Neural progenitor cell (in vitro differentiated cells): ENCODE measurements around the gene PRKCH.

ENCODE experiments used
- EZH2 ChIP-seq: fragments of 200-600 bp; sonication (generic); IDR thresholded peaks from 2 replicates; pipeline ENCODE4 v1.6.1; 2017; ENCODE audit warnings: antibody characterized with exemption, mild to moderate bottlenecking, moderate library complexity
- TF ChIP-seq, protein P1 (sequence below): fragments of 200-600 bp; sonication (generic); IDR thresholded peaks from 2 replicates; pipeline ENCODE4 v1.5.1; 2017; ENCODE audit warnings: antibody characterized with exemption, mild to moderate bottlenecking

DNA sequence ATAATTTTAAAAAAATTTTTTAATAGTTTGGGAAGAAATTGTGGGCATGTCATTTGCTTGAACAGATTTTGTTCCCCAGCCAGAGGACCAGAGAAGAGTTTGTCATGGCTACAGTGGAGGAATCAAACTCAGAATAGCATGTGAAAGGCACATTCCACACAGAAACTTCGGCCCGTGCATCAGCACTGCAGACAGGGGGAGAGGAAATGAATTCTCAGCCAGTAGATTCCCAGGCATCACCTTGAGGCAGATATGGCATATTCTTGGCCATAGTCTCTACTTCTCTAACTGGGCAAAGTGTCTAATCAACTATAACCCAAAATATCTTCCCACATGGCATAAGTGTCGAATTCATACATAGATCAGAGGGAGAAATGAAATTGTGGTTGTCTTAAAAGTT lies 153.3 kb downstream of the PRKCH start:
- TF ChIP-seq, protein P1, sequence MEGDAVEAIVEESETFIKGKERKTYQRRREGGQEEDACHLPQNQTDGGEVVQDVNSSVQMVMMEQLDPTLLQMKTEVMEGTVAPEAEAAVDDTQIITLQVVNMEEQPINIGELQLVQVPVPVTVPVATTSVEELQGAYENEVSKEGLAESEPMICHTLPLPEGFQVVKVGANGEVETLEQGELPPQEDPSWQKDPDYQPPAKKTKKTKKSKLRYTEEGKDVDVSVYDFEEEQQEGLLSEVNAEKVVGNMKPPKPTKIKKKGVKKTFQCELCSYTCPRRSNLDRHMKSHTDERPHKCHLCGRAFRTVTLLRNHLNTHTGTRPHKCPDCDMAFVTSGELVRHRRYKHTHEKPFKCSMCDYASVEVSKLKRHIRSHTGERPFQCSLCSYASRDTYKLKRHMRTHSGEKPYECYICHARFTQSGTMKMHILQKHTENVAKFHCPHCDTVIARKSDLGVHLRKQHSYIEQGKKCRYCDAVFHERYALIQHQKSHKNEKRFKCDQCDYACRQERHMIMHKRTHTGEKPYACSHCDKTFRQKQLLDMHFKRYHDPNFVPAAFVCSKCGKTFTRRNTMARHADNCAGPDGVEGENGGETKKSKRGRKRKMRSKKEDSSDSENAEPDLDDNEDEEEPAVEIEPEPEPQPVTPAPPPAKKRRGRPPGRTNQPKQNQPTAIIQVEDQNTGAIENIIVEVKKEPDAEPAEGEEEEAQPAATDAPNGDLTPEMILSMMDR, result no peak
- TF ChIP-seq EZH2, result no peak
